Sigmoid colon (tissue), 7 donors: Measurements from ENCODE around the gene C17orf75. TPM values are rescaled to one million over a fixed set of nuclear protein-coding genes. Genes with fewer than 3 reads are reported as not detected.
"Not testable (repeated sequence)": the region's sequence is repeated elsewhere in the genome, so short reads cannot be mapped to it uniquely, and the experiment has no call there.

ENCODE experiments used
- DNase-seq: peaks from one replicate; pipeline ENCODE4 v3.0.0-alpha.2; 2019
- H3K27ac ChIP-seq, 4 donors: fragments of 200-600 bp; sonication (generic); one replicate each; pipeline ENCODE4 v1.5.1; 2016 to 2019; ENCODE audit warnings: mild to moderate bottlenecking in 1 of 4
- H3K27me3 ChIP-seq, 3 donors: fragments of 200-600 bp; sonication (generic); one replicate each; pipeline ENCODE4 v1.5.1; 2019; ENCODE audit warnings: mild to moderate bottlenecking in 1 of 3
- H3K36me3 ChIP-seq, 4 donors: fragments of 200-600 bp; sonication (generic); one replicate each; pipeline ENCODE4 v1.5.1; 2016 to 2019
- H3K4me1 ChIP-seq, 4 donors: fragments of 200-600 bp; sonication (generic); one replicate each; pipeline ENCODE4 v1.5.1; 2017 to 2019
- H3K4me3 ChIP-seq, 4 donors: fragments of 200-600 bp; sonication (generic); one replicate each; pipeline ENCODE4 v1.5.1; 2017 to 2019; ENCODE audit warnings: mild to moderate bottlenecking in 2 of 4, moderate library complexity in 1 of 4
- H3K9me3 ChIP-seq, 4 donors: fragments of 200-600 bp in 3 of 4; sonication (generic) in 3 of 4; one replicate each; pipeline versions ENCODE4 v1.5.1 to v1.6.1; 2013 to 2019
- EP300 ChIP-seq, 4 donors: sonication (generic); formaldehyde crosslinking; IDR thresholded peaks; one replicate each; pipeline ENCODE4 v1.6.1; 2017; ENCODE audit warnings: antibody characterized with exemption in 4 of 4
- POLR2A ChIP-seq, 2 donors: fragments of 450-650 bp; IDR thresholded peaks; one replicate each; pipeline ENCODE4 v1.6.1; 2016; ENCODE audit warnings: antibody characterized with exemption in 2 of 2, mild to moderate bottlenecking in 2 of 2, moderate library complexity in 2 of 2
- POLR2AphosphoS5 ChIP-seq, 4 donors: sonication (generic); formaldehyde crosslinking; IDR thresholded peaks; one replicate each; pipeline ENCODE4 v1.6.1; 2017; ENCODE audit warnings: antibody characterized with exemption in 4 of 4
- WGBS, 2 donors: extraction: QIAGEN DNeasy Blood & Tissue Kit; methylation state at CpG; one replicate each; pipeline ENCODE4 v1.1.7; 2013; 5-methylcytosine and 5-hydroxymethylcytosine counted together
- intact Hi-C: fragments of 100-400 bp; cut with DNase I; formaldehyde crosslinking; loops from one replicate; pipeline ENCODE4 v1.15.1; 2023
- polyA plus RNA-seq, 3 donors: library from polyadenylated mRNA; stranded (reverse); fragments of 200-250 nt; gene quantifications; one replicate each; pipeline ENCODE4 v1.2.3, GENCODE V29; 2013
- total RNA-seq, 4 donors: library from RNA; depleted of rRNA; stranded (reverse); fragments of >200 nt; gene quantifications; one replicate each; pipeline ENCODE4 v1.1.0, GENCODE V29; 2016
- TF ChIP-seq, protein P1 (sequence below), 4 experiments: fragments of 450-650 bp in 3 of 4; fragments of 200-600 bp in 1 of 4; IDR thresholded peaks; one replicate each; pipeline ENCODE4 v1.5.1; 2016 to 2019; ENCODE audit warnings: antibody characterized with exemption in 4 of 4, mild to moderate bottlenecking in 3 of 4, moderate library complexity in 2 of 4
- donor health status: healthy with polysubstance abuse.
- donor health status: Bipolar disorder and iron deficiency.
- donor health status: healthy.

Gene C17orf75
- total and polyA plus RNA-seq, 7 donors: 10.0 to 19.6 (median 10.8) TPM

DNA sequence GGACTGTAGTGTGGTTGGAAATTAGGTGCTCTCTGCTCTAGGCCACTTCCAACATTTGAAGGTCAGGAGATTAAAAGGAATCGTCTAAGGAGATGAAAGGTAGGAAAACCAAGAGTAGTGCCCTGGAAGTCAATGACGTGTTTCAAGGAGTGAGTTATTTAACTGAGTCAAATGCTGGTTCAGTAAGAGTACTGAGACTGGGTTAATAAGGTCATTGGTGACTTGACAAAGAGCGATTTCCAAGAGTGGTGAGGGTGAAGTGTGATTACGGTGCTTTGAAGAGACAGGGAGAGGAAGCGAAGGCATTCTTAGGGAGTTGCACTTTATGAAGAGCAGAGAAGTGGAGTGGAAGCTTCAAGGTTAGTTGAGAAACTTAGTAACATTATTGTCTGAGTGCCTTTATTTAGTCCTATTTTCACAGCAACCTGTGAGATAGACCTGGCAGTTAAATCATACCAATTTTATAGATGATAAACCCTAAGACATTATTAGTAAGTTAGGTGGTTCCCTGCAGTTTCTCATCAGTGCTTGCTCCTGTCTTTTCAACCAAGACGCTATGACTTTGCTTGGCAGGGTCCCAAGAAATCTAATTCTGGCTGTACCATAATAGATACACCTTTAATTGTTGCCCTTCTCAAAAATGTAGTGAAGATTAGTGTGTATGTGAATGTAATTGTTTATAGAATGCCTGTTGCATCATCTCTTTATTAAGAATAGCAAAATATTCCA lies 13.8 kb upstream of the C17orf75 start:
- no peak for DNase-seq
- Histone ChIP-seq H3K36me3 (peaks cover 11 to 61% (median 28%) of the 10 kb centered on the region in 4 donors), H3K27me3 (no peaks in the 10 kb centered on the region), H3K27ac (peak overlapping the region in 1 of 4 donors; percentile 20), H3K4me1 (peaks cover 0 to 71% (median 60%) of the 10 kb centered on the region in 4 donors), H3K9me3 (no peaks in the 10 kb centered on the region), H3K4me3 (no peak overlapping the region)
- WGBS, 2 donors: 66 to 68% methylated on average over 6 of the region's 6 CpGs
- intact Hi-C loops: no loop called here
- TF ChIP-seq, protein P1, sequence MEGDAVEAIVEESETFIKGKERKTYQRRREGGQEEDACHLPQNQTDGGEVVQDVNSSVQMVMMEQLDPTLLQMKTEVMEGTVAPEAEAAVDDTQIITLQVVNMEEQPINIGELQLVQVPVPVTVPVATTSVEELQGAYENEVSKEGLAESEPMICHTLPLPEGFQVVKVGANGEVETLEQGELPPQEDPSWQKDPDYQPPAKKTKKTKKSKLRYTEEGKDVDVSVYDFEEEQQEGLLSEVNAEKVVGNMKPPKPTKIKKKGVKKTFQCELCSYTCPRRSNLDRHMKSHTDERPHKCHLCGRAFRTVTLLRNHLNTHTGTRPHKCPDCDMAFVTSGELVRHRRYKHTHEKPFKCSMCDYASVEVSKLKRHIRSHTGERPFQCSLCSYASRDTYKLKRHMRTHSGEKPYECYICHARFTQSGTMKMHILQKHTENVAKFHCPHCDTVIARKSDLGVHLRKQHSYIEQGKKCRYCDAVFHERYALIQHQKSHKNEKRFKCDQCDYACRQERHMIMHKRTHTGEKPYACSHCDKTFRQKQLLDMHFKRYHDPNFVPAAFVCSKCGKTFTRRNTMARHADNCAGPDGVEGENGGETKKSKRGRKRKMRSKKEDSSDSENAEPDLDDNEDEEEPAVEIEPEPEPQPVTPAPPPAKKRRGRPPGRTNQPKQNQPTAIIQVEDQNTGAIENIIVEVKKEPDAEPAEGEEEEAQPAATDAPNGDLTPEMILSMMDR (IDR thresholded peaks at IDR 0.05): no peak
- TF ChIP-seq POLR2A (IDR thresholded peaks at IDR 0.05) (no peak), POLR2AphosphoS5 (IDR thresholded peaks at IDR 0.05) (no peak), EP300 (IDR thresholded peaks at IDR 0.05) (no peak)

DNA sequence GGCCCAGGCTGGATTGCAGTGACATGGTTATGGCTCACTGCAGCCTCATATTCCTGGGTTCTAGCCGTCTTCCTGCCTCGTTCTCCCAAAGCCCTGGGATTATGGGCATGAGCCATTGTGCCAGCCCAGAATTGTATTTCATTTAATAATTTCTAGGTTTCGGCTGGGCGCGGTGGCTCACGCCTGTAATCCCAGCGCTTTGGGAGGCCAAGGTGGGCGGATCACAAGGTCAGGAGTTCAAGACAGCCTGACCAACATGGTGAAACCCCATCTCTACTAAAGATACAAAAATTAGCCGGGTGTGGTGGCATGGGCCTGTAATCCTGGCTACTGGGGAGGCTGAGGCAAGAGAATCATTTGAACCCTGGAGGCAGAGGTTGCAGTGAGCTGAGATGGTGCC lies 10.8 kb upstream of the C17orf75 start:
- H3K27me3 ChIP-seq, H3K9me3 ChIP-seq, H3K27ac ChIP-seq, DNase-seq, intact Hi-C loops: not testable (repeated sequence)
- Histone ChIP-seq H3K4me1 (peaks cover 0 to 74% (median 69%) of the 10 kb centered on the region in 4 donors), H3K36me3 (peaks cover 4 to 31% (median 10%) of the 10 kb centered on the region in 4 donors), H3K4me3 (peak overlapping the region in 1 of 4 donors; percentile 86)
- WGBS, 2 donors: 87 to 94% methylated on average over 9 of the region's 9 CpGs

DNA sequence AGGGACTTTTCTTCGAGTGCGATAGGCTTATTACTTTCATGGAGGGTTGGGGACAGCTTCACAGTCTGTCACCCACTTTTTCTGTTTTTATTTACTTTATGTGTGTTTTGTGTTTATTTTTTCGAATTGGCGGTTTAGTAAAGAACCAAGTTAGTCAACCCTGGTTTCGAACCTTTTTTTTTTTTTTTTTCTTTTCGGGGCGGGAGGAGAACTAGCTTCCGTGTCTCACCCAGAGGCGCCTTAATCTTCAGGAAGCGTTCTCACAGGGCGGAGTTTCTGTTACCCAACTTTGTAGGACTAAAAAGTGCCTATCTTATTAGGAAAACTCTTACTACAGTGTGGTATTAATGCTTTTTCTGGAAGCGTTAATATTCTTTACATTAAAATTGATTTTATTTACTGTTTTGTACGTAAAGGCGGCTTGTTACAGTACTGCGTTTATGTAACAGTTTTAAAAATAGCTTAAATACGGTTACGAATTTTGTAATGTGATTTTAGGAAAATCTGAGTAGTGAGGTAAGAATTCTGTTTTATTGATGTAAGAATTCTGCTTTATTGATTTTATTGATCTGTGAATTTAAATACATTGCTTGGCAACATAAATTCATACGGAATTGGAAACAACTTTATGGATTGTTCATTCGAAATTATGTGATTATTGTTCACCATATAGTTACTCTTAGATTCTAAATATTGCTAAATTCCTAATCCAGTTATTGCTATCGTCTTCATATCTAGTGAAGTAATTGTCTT lies 8.9 kb upstream of the C17orf75 start:
- H3K4me3 ChIP-seq: peak overlapping the region; percentile 68 to 92 (median 78)
- no peaks in the 10 kb centered on the region for H3K27me3 ChIP-seq
- TF ChIP-seq EP300 (IDR thresholded peaks at IDR 0.05) (no peak), POLR2A (IDR thresholded peaks at IDR 0.05) (no peak), POLR2AphosphoS5 (IDR thresholded peaks at IDR 0.05) (no peak)
- TF ChIP-seq, protein P1 (IDR thresholded peaks at IDR 0.05): no peak
- 0 to 1% methylated on average over 20 of the region's 20 CpGs for WGBS, 2 donors
- peaks cover 0 to 62% (median 56%) of the 10 kb centered on the region in 4 donors for H3K4me1 ChIP-seq
- no peaks in the 10 kb centered on the region for H3K9me3 ChIP-seq
- no peak for DNase-seq
- H3K36me3 ChIP-seq: peaks cover 4 to 19% (median 10%) of the 10 kb centered on the region in 4 donors
- H3K27ac ChIP-seq: peak overlapping the region; percentile 91 to 97 (median 94)
- intact Hi-C loops: no loop called here

DNA sequence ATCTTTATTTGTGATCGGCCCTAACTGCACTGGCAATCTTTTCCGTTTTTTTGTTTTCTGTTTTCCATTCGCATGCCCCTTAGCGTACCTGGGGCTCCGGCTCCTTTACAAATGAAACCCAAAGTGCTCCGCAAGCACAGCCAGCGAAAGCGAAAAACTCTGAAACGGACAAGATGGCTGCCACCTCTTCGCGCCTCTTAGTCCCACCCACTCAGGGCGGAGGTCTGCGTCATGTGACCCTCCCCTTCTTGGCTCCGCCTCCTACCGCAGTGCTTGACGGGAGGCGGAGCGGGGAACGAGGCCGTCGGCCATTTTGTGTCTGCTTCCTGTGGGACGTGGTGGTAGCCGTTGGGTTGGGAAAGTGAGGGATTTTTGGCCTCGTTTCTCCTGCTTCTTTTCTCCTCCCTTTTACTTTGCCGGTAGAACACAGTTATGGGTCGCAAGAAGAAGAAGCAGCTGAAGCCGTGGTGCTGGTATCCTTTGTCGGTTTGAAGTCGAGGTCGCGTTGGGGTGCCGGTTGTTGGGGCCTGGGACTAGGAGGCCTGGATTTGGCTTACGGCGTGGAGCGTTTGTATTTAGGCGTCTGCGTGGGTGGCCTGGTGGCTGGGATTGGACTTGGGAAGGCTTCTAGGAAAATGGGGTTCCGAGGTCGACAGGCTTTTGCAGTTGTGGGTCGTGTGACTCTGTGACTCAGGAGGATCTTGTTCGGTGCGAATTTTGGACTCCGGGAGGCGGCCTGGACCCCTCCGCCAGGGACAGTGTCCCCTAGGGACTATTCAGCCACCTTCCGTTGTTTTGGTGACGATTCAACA lies 8.1 kb upstream of the C17orf75 start, which contains the start of gene ZNF207:
Gene ZNF207 (plus strand): TSS at position 304 of the 812 bp plus-strand sequence. CDS start 129 bp downstream, at position 433.
- H3K9me3 ChIP-seq: no peaks in the 10 kb centered on the region
- peaks cover 4 to 12% (median 9%) of the 10 kb centered on the region in 4 donors for H3K36me3 ChIP-seq

More for the DNA sequence above, 8.1 kb upstream of the C17orf75 start, which contains the start of gene ZNF207:
- H3K27me3 ChIP-seq: no peaks in the 10 kb centered on the region
- peak; percentile 98 for DNase-seq
- TF ChIP-seq POLR2AphosphoS5 (IDR thresholded peaks at IDR 0.05): peak; percentile 93 to 97 (median 96)
- TF ChIP-seq, protein P1 (IDR thresholded peaks at IDR 0.05): no peak
- TF ChIP-seq POLR2A (IDR thresholded peaks at IDR 0.05): peak; percentile 70 to 78
- peaks cover 0 to 54% (median 48%) of the 10 kb centered on the region in 4 donors for H3K4me1 ChIP-seq
- 0 to 1% methylated on average over 47 of the region's 47 CpGs for WGBS, 2 donors
- peak within 1 kb of the TSS; percentile 68 to 92 (median 78) for H3K4me3 ChIP-seq
- intact Hi-C loops: no loop called here
- peak within 1 kb of the TSS; percentile 91 to 97 (median 94) for H3K27ac ChIP-seq
